Lung (tissue), 12 donors: Measurements from ENCODE around the gene MSL1. TPM values are rescaled to one million over a fixed set of nuclear protein-coding genes. Genes with fewer than 3 reads are reported as not detected.

Experiments
- ATAC-seq: fragments of 200-7000 bp; cut with Tn5 transposase; one replicate; pipeline ENCODE4 v1.9.1; 2020; ENCODE audit warnings: moderate number of reproducible peaks; ENCODE audit not compliant: insufficient read depth, low FRiP score
- DNase-seq, 3 donors: peaks; one replicate each; pipeline ENCODE4 v3.0.0-alpha.2; 2013 to 2017
- H3K27ac ChIP-seq, 2 donors: one replicate each; pipeline ENCODE4 v1.5.1; 2013; ENCODE audit warnings: mild to moderate bottlenecking in 2 of 2, moderate library complexity in 2 of 2, control low read depth in 1 of 2, inconsistent platforms in 1 of 2, low read depth in 1 of 2, low read length in 1 of 2
- H3K27me3 ChIP-seq, 3 donors: one replicate each; pipeline ENCODE4 v1.5.1; 2013; ENCODE audit warnings: low read length in 2 of 3; ENCODE audit not compliant: control insufficient read depth in 3 of 3, insufficient read depth in 3 of 3
- H3K36me3 ChIP-seq, 4 donors: one replicate each; pipeline ENCODE4 v1.5.1; 2013; ENCODE audit warnings: low read length in 4 of 4, mild to moderate bottlenecking in 1 of 4, moderate library complexity in 1 of 4; ENCODE audit not compliant: control insufficient read depth in 4 of 4, insufficient read depth in 4 of 4
- H3K4me1 ChIP-seq, 5 donors: one replicate each; pipeline ENCODE4 v1.5.1; 2013; ENCODE audit warnings: low read length in 5 of 5, mild to moderate bottlenecking in 2 of 5, moderate library complexity in 1 of 5; ENCODE audit not compliant: control insufficient read depth in 5 of 5, insufficient read depth in 5 of 5
- H3K4me3 ChIP-seq: one replicate; pipeline ENCODE4 v1.5.1; 2013; ENCODE audit warnings: mild to moderate bottlenecking, control low read depth, moderate library complexity
- H3K9ac ChIP-seq, 2 donors: one replicate each; pipeline ENCODE4 v1.5.1; 2013; ENCODE audit warnings: low read length in 2 of 2, control low read depth in 1 of 2; ENCODE audit not compliant: insufficient read depth in 1 of 2
- H3K9me3 ChIP-seq, 4 donors: one replicate each; pipeline ENCODE4 v1.5.1; 2013; ENCODE audit warnings: low read length in 3 of 4, mild to moderate bottlenecking in 1 of 4, moderate library complexity in 1 of 4; ENCODE audit not compliant: control insufficient read depth in 4 of 4, insufficient read depth in 3 of 4
- WGBS, 2 donors: extraction: QIAGEN DNeasy Blood & Tissue Kit; methylation state at CpG; one replicate each; pipeline ENCODE4 v1.1.7; 2013; 5-methylcytosine and 5-hydroxymethylcytosine counted together
- polyA plus RNA-seq, 2 donors: library from polyadenylated mRNA; stranded (reverse); fragments of 200-250 nt; gene quantifications; one replicate each; pipeline ENCODE4 v1.2.1, GENCODE V29; 2013
- total RNA-seq, 2 donors: library from RNA; depleted of rRNA in 1 of 2; stranded (reverse); fragments of >200 nt in 1 of 2; gene quantifications; one replicate each; pipeline ENCODE4 v1.2.1, GENCODE V29; 2014 to 2021
- TF ChIP-seq, protein P1 (sequence below): IDR thresholded peaks from 2 replicates; pipeline ENCODE4 v1.5.1; 2012; ENCODE audit warnings: mild to moderate bottlenecking; ENCODE audit errors: control extremely low read depth, extremely low read depth
- donor health status: control.
- donor health status: control.
- donor health status: Bipolar disorder and iron deficiency.
- donor health status: healthy.
- donor health status: DM: yes; HTN: yes; CAD: no.

Gene MSL1
- total and polyA plus RNA-seq, 4 donors, result 73.2 to 111 (median 84.7) TPM

DNA sequence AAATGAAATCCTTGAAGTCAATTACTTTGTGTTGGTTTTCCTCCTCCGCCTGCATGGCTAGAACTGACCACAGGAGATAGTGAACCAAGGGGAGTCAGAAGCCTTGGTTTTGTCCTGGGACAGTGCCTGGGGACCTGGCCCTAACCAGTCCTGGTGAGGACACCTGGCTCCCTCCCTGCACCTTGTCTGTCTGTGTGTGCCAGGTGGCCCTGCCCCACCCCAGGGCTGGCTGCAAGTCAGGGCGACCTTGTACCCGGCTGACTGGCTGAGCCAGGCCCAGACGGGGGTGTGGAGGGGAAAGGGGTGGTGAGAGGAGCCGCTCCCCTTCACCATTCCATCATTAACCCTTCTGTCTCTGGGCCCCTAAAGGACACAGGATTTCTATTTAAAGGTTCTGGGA is 58.9 kb downstream of the MSL1 start:
- TF ChIP-seq, protein P1, sequence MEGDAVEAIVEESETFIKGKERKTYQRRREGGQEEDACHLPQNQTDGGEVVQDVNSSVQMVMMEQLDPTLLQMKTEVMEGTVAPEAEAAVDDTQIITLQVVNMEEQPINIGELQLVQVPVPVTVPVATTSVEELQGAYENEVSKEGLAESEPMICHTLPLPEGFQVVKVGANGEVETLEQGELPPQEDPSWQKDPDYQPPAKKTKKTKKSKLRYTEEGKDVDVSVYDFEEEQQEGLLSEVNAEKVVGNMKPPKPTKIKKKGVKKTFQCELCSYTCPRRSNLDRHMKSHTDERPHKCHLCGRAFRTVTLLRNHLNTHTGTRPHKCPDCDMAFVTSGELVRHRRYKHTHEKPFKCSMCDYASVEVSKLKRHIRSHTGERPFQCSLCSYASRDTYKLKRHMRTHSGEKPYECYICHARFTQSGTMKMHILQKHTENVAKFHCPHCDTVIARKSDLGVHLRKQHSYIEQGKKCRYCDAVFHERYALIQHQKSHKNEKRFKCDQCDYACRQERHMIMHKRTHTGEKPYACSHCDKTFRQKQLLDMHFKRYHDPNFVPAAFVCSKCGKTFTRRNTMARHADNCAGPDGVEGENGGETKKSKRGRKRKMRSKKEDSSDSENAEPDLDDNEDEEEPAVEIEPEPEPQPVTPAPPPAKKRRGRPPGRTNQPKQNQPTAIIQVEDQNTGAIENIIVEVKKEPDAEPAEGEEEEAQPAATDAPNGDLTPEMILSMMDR, result no peak
- no peaks in the 10 kb centered on the region for H3K9me3 ChIP-seq
- no peak overlapping the region for H3K27ac ChIP-seq
- no peak overlapping the region for H3K9ac ChIP-seq
- WGBS, 2 donors, result 52 to 78% methylated on average over 5 of the region's 5 CpGs
- no peak overlapping the region for H3K4me3 ChIP-seq
- ATAC-seq (no peak), DNase-seq (no peak)
- peaks cover 0 to 1% (median 0%) of the 10 kb centered on the region in 4 donors for H3K36me3 ChIP-seq
- peaks cover 0 to 6% (median 4%) of the 10 kb centered on the region in 5 donors for H3K4me1 ChIP-seq
- no peaks in the 10 kb centered on the region for H3K27me3 ChIP-seq

- no peak overlapping the region for H3K27ac ChIP-seq
Observed at GRCh38 chr17:40181205-40181604, 59.4 kb downstream of the MSL1 start.

DNA sequence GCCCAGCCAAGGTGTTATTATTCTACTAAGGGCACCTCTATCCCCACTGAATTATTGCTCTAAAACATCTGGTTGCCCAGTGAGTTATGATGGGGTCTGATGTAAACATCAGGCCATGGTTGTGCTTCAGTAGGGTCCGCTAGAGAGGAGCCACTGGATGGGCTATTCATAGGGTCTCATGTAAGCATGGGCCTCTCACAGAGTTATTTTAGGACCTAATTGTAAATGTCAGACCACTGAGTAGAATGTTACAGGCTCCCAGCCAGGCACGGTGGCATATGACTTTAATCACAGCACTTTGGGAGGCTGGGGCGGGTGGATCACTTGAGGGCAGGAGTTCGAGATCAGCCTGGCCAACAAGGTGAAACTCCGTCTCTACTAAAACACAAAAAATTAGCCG is 60.8 kb downstream of the MSL1 start:
- ATAC-seq (no peak), DNase-seq (no peak)
- peaks cover 0 to 1% (median 0%) of the 10 kb centered on the region in 5 donors for H3K4me1 ChIP-seq
- H3K27me3 ChIP-seq, result no peaks in the 10 kb centered on the region
- H3K9me3 ChIP-seq, result no peaks in the 10 kb centered on the region
- no peaks in the 10 kb centered on the region for H3K36me3 ChIP-seq
- no peak overlapping the region for H3K9ac ChIP-seq
- no peak overlapping the region for H3K4me3 ChIP-seq
- WGBS, 2 donors, result 93 to 95% methylated on average over 6 of the region's 6 CpGs
- TF ChIP-seq, protein P1, result no peak
- no peak overlapping the region for H3K27ac ChIP-seq

More at GRCh38 chr17:40181205-40181604, 59.4 kb downstream of the MSL1 start:
- Histone ChIP-seq H3K27me3 (no peaks in the 10 kb centered on the region), H3K4me3 (no peak overlapping the region), H3K36me3 (peaks cover 0 to 1% (median 0%) of the 10 kb centered on the region in 4 donors), H3K9ac (no peak overlapping the region), H3K4me1 (peaks cover 0 to 6% (median 4%) of the 10 kb centered on the region in 5 donors), H3K9me3 (no peaks in the 10 kb centered on the region)
- TF ChIP-seq, protein P1, result no peak
- DNase-seq (no peak), ATAC-seq (no peak)
- 80 to 81% methylated on average over 8 of the region's 8 CpGs for WGBS, 2 donors

Other genes starting within 250 kb of the MSL1 start
- 10 to 100 TPM in 1 of 2 donors, 1 to 10 TPM in 1; 5.4 to 26.8 TPM for gene GSDMB, start 203.3 kb upstream of the MSL1 start, total RNA-seq
- gene GSDMB, start 203.3 kb upstream of the MSL1 start, polyA plus RNA-seq, result 10 to 100 TPM in 1 of 2 donors, 1 to 10 TPM in 1; 5.1 to 12.5 TPM
- gene ORMDL3, start 194.4 kb upstream of the MSL1 start, total RNA-seq, result 10 to 100 TPM; 60.7 to 76.7 TPM
- 10 to 100 TPM; 38.6 to 67.1 TPM for gene ORMDL3, start 194.4 kb upstream of the MSL1 start, polyA plus RNA-seq
- gene LRRC3C, start 194.2 kb upstream of the MSL1 start, total RNA-seq, result not detected
- not detected for gene LRRC3C, start 194.2 kb upstream of the MSL1 start, polyA plus RNA-seq
- under 1 TPM in 1 of 2 donors, not detected in 1; 0.91 TPM for gene GSDMA, start 159.0 kb upstream of the MSL1 start, total RNA-seq
- gene GSDMA, start 159.0 kb upstream of the MSL1 start, polyA plus RNA-seq, result under 1 TPM; 0.26 to 0.33 TPM
- 10 to 100 TPM; 56.2 to 99.2 TPM for gene PSMD3, start 141.2 kb upstream of the MSL1 start, total RNA-seq
- gene PSMD3, start 141.2 kb upstream of the MSL1 start, polyA plus RNA-seq, result 100 to 1,000 TPM in 1 of 2 donors, 10 to 100 TPM in 1; 70.4 to 105 TPM
- gene CSF3, start 106.5 kb upstream of the MSL1 start, total RNA-seq, result 1 to 10 TPM; 1.7 to 2.9 TPM
- gene CSF3, start 106.5 kb upstream of the MSL1 start, polyA plus RNA-seq, result 100 to 1,000 TPM in 1 of 2 donors, 1 to 10 TPM in 1; 7.8 to 317 TPM
- 10 to 100 TPM; 69.9 to 82.3 TPM for gene MED24, start 67.6 kb upstream of the MSL1 start, total RNA-seq
- gene MED24, start 67.6 kb upstream of the MSL1 start, polyA plus RNA-seq, result 100 to 1,000 TPM in 1 of 2 donors, 10 to 100 TPM in 1; 48.2 to 149 TPM
- gene THRA, start 59.0 kb upstream of the MSL1 start, total RNA-seq, result 10 to 100 TPM; 41.3 to 55.9 TPM
- 10 to 100 TPM; 28.5 to 33.6 TPM for gene THRA, start 59.0 kb upstream of the MSL1 start, polyA plus RNA-seq
- gene NR1D1, start 21.4 kb upstream of the MSL1 start, total RNA-seq, result 10 to 100 TPM in 1 of 2 donors, 1 to 10 TPM in 1; 3.2 to 19.4 TPM
- gene NR1D1, start 21.4 kb upstream of the MSL1 start, polyA plus RNA-seq, result 10 to 100 TPM in 1 of 2 donors, 1 to 10 TPM in 1; 8.7 to 19.6 TPM
- gene CASC3, start 18.6 kb downstream of the MSL1 start, total RNA-seq, result 10 to 100 TPM; 74.8 to 85.5 TPM
- gene CASC3, start 18.6 kb downstream of the MSL1 start, polyA plus RNA-seq, result 10 to 100 TPM; 37.2 to 47.8 TPM
- 1 to 10 TPM; 4.6 to 9.1 TPM for gene RAPGEFL1, start 55.5 kb downstream of the MSL1 start, total RNA-seq
- gene RAPGEFL1, start 55.5 kb downstream of the MSL1 start, polyA plus RNA-seq, result 1 to 10 TPM; 8.4 to 9.4 TPM
- gene WIPF2, start 97.3 kb downstream of the MSL1 start, total RNA-seq, result 10 to 100 TPM; 15.7 to 34.5 TPM
- gene WIPF2, start 97.3 kb downstream of the MSL1 start, polyA plus RNA-seq, result 10 to 100 TPM; 10.6 to 14.2 TPM
- 1 to 10 TPM; 5.5 to 5.7 TPM for gene CDC6, start 165.9 kb downstream of the MSL1 start, total RNA-seq
- gene CDC6, start 165.9 kb downstream of the MSL1 start, polyA plus RNA-seq, result 1 to 10 TPM; 3.3 to 6.0 TPM
- 10 to 100 TPM; 36.4 to 75.3 TPM for gene RARA, start 187.2 kb downstream of the MSL1 start, total RNA-seq
- 10 to 100 TPM; 49.8 to 51.7 TPM for gene RARA, start 187.2 kb downstream of the MSL1 start, polyA plus RNA-seq
- 1 to 10 TPM in 1 of 2 donors, not detected in 1; 3.6 TPM for gene GJD3, start 242.8 kb downstream of the MSL1 start, total RNA-seq
- gene GJD3, start 242.8 kb downstream of the MSL1 start, polyA plus RNA-seq, result 1 to 10 TPM in 1 of 2 donors, under 1 TPM in 1; 0.53 to 1.4 TPM